GM19035 (cell line): Measurements from ENCODE around the gene ZBTB26.
"Not testable (repeated sequence)": the region's sequence is repeated elsewhere in the genome, so short reads cannot be mapped to it uniquely, and the experiment has no call there.

Source experiments
- ATAC-seq: cut with Tn5 transposase; IDR thresholded peaks from one replicate; pipeline ENCODE4 v1.9.1; 2021; ENCODE audit not compliant: unreplicated experiment

ZBTB26 gene

DNA sequence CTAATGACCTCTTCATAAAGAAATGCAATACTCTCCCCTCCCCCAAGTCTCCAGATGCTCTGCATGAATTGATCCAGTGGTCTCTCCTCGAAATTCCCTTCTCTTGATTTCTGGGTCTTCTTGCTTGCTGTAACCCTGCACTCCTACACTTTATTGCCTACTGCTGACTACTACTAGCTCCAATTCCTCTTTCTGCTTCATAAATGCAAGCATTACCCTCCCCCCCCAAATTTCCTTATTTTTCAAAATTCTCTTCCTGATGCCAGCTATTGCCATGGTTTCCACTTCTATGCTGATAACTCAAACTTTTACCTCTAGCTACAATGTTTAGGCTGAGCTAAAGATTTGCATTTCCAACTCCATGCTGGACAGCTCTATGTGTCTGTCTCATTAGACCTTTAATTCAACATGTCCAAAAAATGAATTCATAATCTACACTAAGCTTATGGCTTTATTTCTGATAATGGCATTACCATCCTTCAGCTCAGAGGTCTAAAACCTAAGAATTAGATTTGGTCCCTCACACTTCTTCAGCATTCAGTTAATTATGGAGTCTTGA lies 1.4 kb downstream of the ZBTB26 start:
- no peak for ATAC-seq

DNA sequence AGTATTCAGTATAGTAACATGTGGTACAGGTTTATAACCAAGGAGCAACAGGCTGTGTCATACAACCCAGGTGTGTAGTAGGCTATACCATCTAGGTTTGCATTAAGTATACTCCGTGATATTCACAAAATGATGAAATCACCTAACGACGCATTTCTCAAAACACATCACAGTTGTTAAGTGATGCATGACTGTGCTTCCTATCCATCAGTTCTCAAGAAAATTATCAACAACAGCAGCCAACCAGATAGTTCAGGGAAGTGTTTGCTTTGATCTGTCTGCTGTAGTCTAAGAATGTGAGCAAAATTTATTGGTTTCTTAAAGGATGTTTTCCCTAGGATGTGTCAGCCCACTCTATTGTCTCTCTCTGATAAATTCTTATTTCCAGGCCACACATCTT lies 7.4 kb downstream of the ZBTB26 start:
- ATAC-seq: no peak

DNA sequence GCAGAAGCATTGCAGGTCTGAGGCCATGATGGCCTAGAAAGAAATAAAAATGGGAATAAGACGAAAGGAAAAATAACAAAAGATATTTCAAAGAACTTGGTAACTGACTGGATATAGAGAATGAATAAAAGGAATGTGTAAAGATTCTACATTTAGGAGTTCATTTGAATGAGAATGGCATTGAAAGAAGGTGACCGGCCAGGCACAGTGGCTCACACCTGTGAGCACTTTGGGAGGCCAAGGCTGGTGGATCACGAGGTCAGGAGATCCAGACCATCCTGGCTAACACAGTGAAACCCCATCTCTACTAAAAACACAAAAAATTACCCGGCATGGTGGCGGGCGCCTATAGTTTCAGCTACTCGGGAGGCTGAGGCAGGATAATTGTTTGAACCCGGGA lies 8.6 kb downstream of the ZBTB26 start:
- ATAC-seq: no peak

DNA sequence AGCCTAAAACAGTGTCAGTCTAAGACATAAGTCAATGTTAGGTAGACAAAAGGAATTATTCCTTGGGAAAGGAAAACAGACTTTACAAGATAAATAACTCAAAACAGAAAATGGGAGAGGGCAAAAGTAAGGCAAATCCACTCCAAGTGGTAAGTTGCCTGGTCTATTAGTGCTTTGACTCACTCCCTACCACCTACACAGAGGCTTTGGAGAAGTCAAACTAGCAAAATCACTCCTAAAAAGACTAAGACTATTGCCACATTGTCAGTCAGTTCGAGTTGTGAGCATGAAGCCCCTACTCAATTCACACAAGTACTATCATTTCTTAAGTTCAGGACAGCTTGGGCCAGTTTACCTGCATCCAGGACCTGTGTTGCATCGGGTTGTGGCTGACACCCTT lies 13.0 kb downstream of the ZBTB26 start:
- no peak for ATAC-seq

- ATAC-seq: peak; percentile 96
Measured at GRCh38 chr9:122912964-122913673, 18.2 kb downstream of the ZBTB26 start, which contains the start of gene ZBTB6. Gene ZBTB6, minus strand, starts transcription at chr9:122913323. Its CDS starts 1,251 bp downstream, at chr9:122912072.

- ATAC-seq: no peak
Measured at GRCh38 chr9:122912671-122912963, 18.7 kb downstream of the ZBTB26 start.

- ATAC-seq: not testable (repeated sequence)
Measured at GRCh38 chr9:122906122-122906521, 25.2 kb downstream of the ZBTB26 start.

DNA sequence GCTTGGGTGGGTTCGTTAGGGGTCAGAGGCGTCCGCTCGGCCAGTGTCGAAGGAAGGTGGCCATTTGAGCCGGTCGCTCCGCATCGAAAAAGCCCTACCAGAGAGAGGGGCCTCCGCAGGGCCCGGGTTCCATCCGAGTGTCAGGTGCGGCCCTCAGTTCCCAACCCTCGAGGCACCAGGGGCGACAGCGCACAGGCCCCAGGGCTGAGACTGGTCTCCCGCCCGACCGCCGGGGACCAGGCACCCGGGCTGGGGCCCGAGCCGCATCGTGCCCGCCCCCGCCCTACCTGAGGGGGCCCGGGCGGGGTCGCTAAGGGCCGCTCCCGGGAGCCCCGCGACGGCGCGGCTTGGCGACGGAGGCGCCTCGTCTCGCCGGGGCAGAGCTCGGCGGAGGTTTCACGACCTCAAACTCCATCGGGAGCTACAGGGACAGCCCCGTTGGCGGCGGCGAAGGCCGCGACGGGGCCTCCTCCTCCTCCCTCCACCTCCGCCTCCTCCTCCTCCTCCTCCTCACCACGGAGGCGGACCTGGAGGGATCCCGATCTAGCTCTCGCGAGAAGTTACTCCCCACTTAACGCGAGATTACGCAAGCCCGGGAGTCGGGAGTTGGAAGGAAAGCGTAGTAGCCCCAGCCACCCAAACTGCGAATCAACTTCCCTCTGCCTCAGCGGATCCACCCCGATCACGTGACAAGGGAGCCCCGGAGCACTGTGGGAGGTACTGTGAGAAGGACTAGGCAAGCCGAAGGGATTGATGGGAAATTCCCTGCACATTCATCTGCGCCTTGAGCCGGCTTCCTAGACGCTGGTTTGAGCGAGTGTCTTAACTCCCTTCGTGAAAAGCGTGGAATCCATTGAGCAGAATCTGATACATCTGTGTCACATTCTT lies 26.2 kb downstream of the ZBTB26 start, which contains the start of gene RC3H2:
Gene RC3H2, minus strand, starts transcription at position 537 of the 888 bp plus-strand sequence. CDS start 7,850 bp downstream, outside the sequence.
- peak; percentile 88 for ATAC-seq

DNA sequence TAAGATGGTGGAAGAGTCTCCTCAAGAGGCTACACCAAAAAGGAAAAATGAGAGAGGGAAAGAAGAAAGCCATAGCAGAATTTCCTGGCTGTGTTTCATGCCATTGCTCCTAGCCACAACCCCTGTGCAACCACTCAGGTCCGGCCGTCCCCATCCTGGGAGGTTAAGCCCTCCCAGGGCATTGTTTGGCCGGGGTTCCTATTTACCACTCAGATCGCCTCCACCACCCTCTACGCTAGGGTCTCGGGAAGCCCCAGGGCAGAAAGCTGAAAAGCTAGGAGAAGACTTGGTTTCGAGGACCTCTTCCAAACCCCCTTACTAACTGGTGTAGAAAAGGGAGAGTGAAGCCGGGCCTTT lies 26.9 kb downstream of the ZBTB26 start:
- peak; percentile 23 for ATAC-seq

DNA sequence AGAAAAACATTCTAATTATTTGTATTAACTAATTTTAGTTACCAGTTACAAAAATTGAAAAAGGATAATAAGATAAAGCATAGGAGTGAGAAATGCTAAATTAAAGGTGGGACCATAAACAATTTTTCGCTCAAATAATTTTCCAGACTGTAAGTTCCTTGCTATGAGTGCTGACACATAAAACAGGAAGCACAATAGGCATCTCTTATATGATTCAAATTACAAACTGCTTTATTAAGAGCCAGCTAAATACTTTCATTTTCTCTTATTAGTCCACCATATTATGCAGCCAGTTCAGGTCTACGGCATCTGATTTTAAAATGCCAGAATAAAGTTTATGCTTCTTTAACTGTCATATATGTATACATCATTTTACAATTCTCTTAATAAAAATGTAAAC lies 30.5 kb downstream of the ZBTB26 start:
- ATAC-seq: no peak

- no peak for ATAC-seq
Measured at GRCh38 chr9:122897969-122898368, 33.3 kb downstream of the ZBTB26 start.

GRCh38 chr9:122888480-122888879 lies 42.8 kb downstream of the ZBTB26 start:
- no peak for ATAC-seq

GRCh38 chr9:122883125-122883524 lies 48.2 kb downstream of the ZBTB26 start:
- ATAC-seq: no peak

- ATAC-seq: no peak
Measured at GRCh38 chr9:122879443-122879842, 51.9 kb downstream of the ZBTB26 start.

DNA sequence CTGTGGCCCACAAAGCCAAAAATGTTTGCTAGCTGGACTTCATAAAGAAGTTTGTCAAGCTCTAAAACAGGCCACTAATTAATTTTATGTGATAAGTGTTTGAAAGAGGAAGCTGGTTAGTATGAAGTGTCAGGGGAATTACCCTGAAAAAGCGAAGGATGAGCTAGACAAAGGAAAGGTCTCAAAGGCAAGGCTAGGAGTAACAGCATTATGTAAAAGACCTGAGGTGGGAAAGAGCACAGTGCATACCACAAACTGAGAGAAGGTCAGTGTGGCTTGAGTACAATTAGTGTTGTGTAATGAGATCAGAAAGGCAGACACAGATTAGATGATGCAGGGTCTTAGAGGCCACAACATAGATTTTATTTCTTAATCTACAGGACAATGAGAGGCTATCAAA lies 55.8 kb downstream of the ZBTB26 start:
- ATAC-seq: no peak

GRCh38 chr9:122867276-122867675 lies 64.0 kb downstream of the ZBTB26 start:
- ATAC-seq: not testable (repeated sequence)

DNA sequence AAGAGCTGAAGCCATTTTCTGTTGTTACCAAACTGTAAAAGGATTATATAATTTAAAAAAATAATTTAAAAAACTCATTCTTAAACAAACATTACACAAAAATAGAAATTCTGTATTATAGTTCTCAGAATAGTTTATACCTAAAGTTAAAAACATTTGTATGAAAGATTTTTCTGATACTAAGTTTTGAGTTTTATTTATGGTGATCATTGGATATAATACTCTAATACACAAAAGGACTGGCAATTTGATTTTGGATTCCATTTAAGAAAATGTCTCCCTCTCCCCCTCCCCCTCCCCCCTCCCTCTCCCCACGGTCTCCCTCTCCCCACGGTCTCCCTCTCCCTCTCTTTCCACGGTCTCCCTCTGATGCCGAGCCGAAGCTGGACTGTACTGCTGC lies 65.2 kb downstream of the ZBTB26 start:
- no peak for ATAC-seq
